ENCODE measurements around the gene BLTP1. TPM values are rescaled to one million over a fixed set of nuclear protein-coding genes. Genes with fewer than 3 reads are reported as not detected.

Gene BLTP1, protein sequence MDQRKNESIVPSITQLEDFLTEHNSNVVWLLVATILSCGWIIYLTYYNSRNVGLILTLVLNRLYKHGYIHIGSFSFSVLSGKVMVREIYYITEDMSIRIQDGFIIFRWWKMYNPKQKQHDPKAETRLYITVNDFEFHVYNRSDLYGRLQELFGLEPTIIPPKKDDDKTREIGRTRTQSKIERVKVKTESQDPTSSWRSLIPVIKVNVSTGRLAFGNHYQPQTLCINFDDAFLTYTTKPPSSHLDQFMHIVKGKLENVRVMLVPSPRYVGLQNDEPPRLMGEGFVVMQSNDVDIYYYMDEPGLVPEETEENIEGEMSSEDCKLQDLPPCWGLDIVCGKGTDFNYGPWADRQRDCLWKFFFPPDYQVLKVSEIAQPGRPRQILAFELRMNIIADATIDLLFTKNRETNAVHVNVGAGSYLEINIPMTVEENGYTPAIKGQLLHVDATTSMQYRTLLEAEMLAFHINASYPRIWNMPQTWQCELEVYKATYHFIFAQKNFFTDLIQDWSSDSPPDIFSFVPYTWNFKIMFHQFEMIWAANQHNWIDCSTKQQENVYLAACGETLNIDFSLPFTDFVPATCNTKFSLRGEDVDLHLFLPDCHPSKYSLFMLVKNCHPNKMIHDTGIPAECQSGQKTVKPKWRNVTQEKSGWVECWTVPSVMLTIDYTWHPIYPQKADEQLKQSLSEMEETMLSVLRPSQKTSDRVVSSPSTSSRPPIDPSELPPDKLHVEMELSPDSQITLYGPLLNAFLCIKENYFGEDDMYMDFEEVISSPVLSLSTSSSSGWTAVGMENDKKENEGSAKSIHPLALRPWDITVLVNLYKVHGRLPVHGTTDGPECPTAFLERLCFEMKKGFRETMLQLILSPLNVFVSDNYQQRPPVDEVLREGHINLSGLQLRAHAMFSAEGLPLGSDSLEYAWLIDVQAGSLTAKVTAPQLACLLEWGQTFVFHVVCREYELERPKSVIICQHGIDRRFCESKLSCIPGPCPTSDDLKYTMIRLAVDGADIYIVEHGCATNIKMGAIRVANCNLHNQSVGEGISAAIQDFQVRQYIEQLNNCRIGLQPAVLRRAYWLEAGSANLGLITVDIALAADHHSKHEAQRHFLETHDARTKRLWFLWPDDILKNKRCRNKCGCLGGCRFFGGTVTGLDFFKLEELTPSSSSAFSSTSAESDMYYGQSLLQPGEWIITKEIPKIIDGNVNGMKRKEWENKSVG (N-terminal part only)
- total RNA-seq (74.2 TPM), polyA plus RNA-seq (ENCODE audit: insufficient read depth, low read depth, low replicate concordance) (14.2 TPM)
- long read RNA-seq, donor 1, partial matches to known transcripts: 15 of 16 reads
- long read RNA-seq, donor 1, other reads (novel, unspliced or antisense): 0 of 16 reads
- long read RNA-seq, donor 2, partial matches to known transcripts: 18 of 20 reads
- long read RNA-seq, donor 2, other reads (novel, unspliced or antisense): 0 of 20 reads
- long read RNA-seq, donor 3, partial matches to known transcripts: 35 of 35 reads
- long read RNA-seq, donor 3, other reads (novel, unspliced or antisense): 0 of 35 reads
- long read RNA-seq, donor 4: 0 reads
- long read RNA-seq, donor 5: 0 reads
- long read RNA-seq, donor 6, partial matches to known transcripts: 20 of 21 reads
- long read RNA-seq, donor 6, other reads (novel, unspliced or antisense): 0 of 21 reads
- long read RNA-seq, donor 7, partial matches to known transcripts: 12 of 22 reads
- long read RNA-seq, donor 7, other reads (novel, unspliced or antisense): 10 of 22 reads
- long read RNA-seq, donor 8, partial matches to known transcripts: 31 of 31 reads
- long read RNA-seq, donor 8, other reads (novel, unspliced or antisense): 0 of 31 reads
- long read RNA-seq, donor 9, partial matches to known transcripts: 8 of 8 reads
- long read RNA-seq, donor 9, other reads (novel, unspliced or antisense): 0 of 8 reads
- long read RNA-seq, donor 10, partial matches to known transcripts: 9 of 9 reads
- long read RNA-seq, donor 10, other reads (novel, unspliced or antisense): 0 of 9 reads

DNA sequence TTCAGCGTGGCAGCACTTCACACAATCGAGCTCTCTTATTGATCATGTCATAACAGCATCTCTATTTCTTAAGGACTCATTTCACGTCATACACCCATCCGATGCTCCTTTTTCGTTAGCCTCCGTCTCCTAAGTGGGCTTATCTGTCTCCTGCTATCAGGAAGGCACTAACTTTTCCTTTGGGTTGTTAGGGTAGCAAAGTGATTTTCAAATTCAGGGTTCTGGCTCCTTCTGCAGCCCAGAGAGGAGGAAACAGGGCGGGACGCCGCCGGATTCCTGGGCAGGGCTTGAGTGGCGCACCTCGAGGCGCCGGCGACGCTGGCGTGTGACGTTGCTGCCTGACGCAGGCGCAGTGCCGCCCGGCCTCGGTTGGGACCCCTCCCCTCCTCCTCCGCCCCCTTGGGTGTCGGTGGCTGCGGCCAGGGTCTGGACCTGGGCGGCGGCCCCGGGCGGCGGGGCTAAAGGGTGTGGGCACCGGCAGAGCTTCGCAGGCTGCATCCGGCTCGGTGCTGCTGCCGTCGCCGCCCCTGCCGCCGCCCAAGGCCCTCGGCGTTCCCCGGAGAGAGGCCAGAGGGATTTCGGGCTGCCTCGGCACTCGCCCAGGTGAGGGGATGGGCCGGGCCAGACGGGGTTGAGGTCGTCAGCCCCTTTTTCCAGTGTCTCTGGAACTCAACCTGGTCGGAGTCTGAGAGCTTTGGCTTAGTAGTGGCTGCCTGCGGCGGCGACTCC lies at the start of gene BLTP1:
Gene BLTP1 (plus strand): TSS at position 350 of the 729 bp plus-strand sequence. CDS start 18,317 bp downstream, outside the sequence.
- intact Hi-C loops (cut with DNase I): no loop called here
- DNase-seq: peak; percentile 92 to 97 (median 95)
- Histone ChIP-seq H3K4me1 (ENCODE audit: control insufficient read depth in 2 of 3, insufficient read depth in 2 of 3, low read depth in 1 of 3, low read length in 3 of 3) (peaks cover 0 to 3% (median 0%) of the 10 kb centered on the region in 3 donors), H3K36me3 (ENCODE audit: control insufficient read depth in 2 of 3, insufficient read depth in 3 of 3, low read length in 3 of 3) (peaks cover 0 to 11% (median 8%) of the 10 kb centered on the region in 3 donors), H3K27ac (ENCODE audit: low read depth in 2 of 2, low read length in 2 of 2) (peak within 1 kb of the TSS; percentile 94 to 95), H3K9ac (ENCODE audit: low read length in 3 of 3) (peak within 1 kb of the TSS; percentile 92 to 99 (median 95)), H3K27me3 (ENCODE audit: control insufficient read depth, insufficient read depth, low read length) (no peaks in the 10 kb centered on the region), H3K9me3 (ENCODE audit: control insufficient read depth in 2 of 3, insufficient read depth in 1 of 3, low read length in 3 of 3) (no peaks in the 10 kb centered on the region), H3K4me3 (ENCODE audit: low read length in 3 of 3) (peak within 1 kb of the TSS; percentile 90 to 98 (median 91))
- TF ChIP-seq, protein P1, sequence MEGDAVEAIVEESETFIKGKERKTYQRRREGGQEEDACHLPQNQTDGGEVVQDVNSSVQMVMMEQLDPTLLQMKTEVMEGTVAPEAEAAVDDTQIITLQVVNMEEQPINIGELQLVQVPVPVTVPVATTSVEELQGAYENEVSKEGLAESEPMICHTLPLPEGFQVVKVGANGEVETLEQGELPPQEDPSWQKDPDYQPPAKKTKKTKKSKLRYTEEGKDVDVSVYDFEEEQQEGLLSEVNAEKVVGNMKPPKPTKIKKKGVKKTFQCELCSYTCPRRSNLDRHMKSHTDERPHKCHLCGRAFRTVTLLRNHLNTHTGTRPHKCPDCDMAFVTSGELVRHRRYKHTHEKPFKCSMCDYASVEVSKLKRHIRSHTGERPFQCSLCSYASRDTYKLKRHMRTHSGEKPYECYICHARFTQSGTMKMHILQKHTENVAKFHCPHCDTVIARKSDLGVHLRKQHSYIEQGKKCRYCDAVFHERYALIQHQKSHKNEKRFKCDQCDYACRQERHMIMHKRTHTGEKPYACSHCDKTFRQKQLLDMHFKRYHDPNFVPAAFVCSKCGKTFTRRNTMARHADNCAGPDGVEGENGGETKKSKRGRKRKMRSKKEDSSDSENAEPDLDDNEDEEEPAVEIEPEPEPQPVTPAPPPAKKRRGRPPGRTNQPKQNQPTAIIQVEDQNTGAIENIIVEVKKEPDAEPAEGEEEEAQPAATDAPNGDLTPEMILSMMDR (IDR thresholded peaks at IDR 0.05; ENCODE audit: borderline replicate concordance, extremely low read depth, insufficient read depth): no peak
- FAIRE-seq: no peak

DNA sequence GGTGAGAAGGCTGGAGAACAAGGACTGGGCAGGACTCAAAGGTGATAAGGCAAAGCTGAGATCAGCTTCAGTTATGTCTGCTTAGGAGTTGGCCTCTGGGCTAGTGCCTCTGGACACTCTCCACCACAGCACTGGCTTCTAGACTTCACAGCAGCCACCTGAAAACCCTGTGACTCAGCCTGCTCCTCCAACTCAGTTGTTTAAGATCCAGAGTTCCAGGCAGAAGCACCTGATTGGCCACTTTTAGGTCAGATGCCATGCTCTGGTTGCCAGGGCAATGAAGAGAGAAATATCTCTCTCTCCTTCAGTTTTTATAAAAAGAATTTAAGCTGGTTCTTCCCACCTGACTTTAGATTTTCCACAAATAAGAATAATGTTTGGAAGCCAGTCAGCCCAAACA lies 47.9 kb upstream of the BLTP1 start:
- no peak for FAIRE-seq
- no peaks in the 10 kb centered on the region for H3K27me3 ChIP-seq (ENCODE audit: control insufficient read depth, insufficient read depth, low read length)
- no peak overlapping the region for H3K27ac ChIP-seq (ENCODE audit: low read depth in 2 of 2, low read length in 2 of 2)
- H3K9me3 ChIP-seq (ENCODE audit: control insufficient read depth in 2 of 3, insufficient read depth in 1 of 3, low read length in 3 of 3): no peaks in the 10 kb centered on the region
- no peak for DNase-seq
- no peak overlapping the region for H3K4me3 ChIP-seq (ENCODE audit: low read length in 3 of 3)
- intact Hi-C loops (cut with DNase I): no loop called here
- no peak overlapping the region for H3K9ac ChIP-seq (ENCODE audit: low read length in 3 of 3)
- no peaks in the 10 kb centered on the region for H3K36me3 ChIP-seq (ENCODE audit: control insufficient read depth in 2 of 3, insufficient read depth in 3 of 3, low read length in 3 of 3)
- H3K4me1 ChIP-seq (ENCODE audit: control insufficient read depth in 2 of 3, insufficient read depth in 2 of 3, low read depth in 1 of 3, low read length in 3 of 3): no peaks in the 10 kb centered on the region
- TF ChIP-seq, protein P1 (IDR thresholded peaks at IDR 0.05; ENCODE audit: borderline replicate concordance, extremely low read depth, insufficient read depth): no peak
